Transverse colon (tissue), 4 donors: ENCODE results near the gene SMAD1. TPM values are rescaled to one million over a fixed set of nuclear protein-coding genes. Genes with fewer than 3 reads are reported as not detected.

ENCODE experiments used
- DNase-seq: peaks from one replicate; pipeline ENCODE4 v3.0.0-alpha.2; 2019
- H3K27ac ChIP-seq, 4 donors: fragments of 200-600 bp; sonication (generic); 2 replicates each; pipeline ENCODE4 v1.5.1; 2016 to 2018; ENCODE audit warnings: inconsistent platforms in 4 of 4
- H3K27me3 ChIP-seq: fragments of 200-600 bp; sonication (generic); 2 replicates; pipeline ENCODE4 v1.5.1; 2017; ENCODE audit warnings: inconsistent platforms
- H3K36me3 ChIP-seq, 4 donors: fragments of 200-600 bp; sonication (generic); 2 replicates each; pipeline ENCODE4 v1.5.1; 2017 to 2019; ENCODE audit warnings: inconsistent platforms in 4 of 4
- H3K4me1 ChIP-seq, 4 donors: fragments of 200-600 bp; sonication (generic); 2 replicates each; pipeline ENCODE4 v1.5.1; 2017 to 2020; ENCODE audit warnings: inconsistent platforms in 4 of 4
- H3K4me3 ChIP-seq, 4 donors: fragments of 200-600 bp; sonication (generic); 1 replicate in 1 of 4; 2 replicates in 3 of 4; pipeline versions ENCODE4 v1.5.1 to v1.6.1; 2017 to 2019; ENCODE audit warnings: inconsistent platforms in 4 of 4
- H3K9me3 ChIP-seq, 2 donors: fragments of 200-600 bp; sonication (generic); 2 replicates each; pipeline ENCODE4 v1.5.1; 2017 to 2019; ENCODE audit warnings: inconsistent platforms in 2 of 2
- CTCF ChIP-seq, 5 experiments: fragments of 200-600 bp in 3 of 5; fragments of 450-650 bp in 2 of 5; sonication (generic) in 3 of 5; IDR thresholded peaks; 1 replicate in 2 of 5; 2 replicates in 3 of 5; pipeline ENCODE4 v1.5.1; 2016 to 2017; ENCODE audit warnings: antibody characterized with exemption in 5 of 5, inconsistent platforms in 3 of 5, mild to moderate bottlenecking in 2 of 5, moderate library complexity in 1 of 5
- EP300 ChIP-seq: sonication (generic); formaldehyde crosslinking; IDR thresholded peaks from one replicate; pipeline ENCODE4 v1.6.1; 2017; ENCODE audit warnings: antibody characterized with exemption, low read depth
- POLR2A ChIP-seq: fragments of 450-650 bp; IDR thresholded peaks from one replicate; pipeline ENCODE4 v1.6.1; 2016; ENCODE audit warnings: antibody characterized with exemption, mild to moderate bottlenecking, moderate library complexity
- POLR2AphosphoS5 ChIP-seq, 3 donors: sonication (generic); formaldehyde crosslinking; IDR thresholded peaks; one replicate each; pipeline ENCODE4 v1.6.1; 2016; ENCODE audit warnings: antibody characterized with exemption in 3 of 3
- WGBS, 2 donors: methylation state at CpG; one replicate each; pipeline ENCODE4 v1.1.5; 2018; ENCODE audit warnings: low coverage in 1 of 2; 5-methylcytosine and 5-hydroxymethylcytosine counted together
- in situ Hi-C, 4 donors: fragments of 200-750 bp; cut with MboI; loops; one replicate each; pipeline versions ENCODE4 v1.15.0 to v1.15.1; 2017; ENCODE audit warnings: low sequenced_read_pairs in 3 of 4, low pct_ligation_motif_present in 1 of 4, low pct_unique_long_range_greater_than_20kb in 1 of 4
- intact Hi-C: fragments of 100-400 bp; cut with DNase I; formaldehyde crosslinking; loops from one replicate; pipeline ENCODE4 v1.15.1; 2023; ENCODE audit warnings: low total_unique reads
- total RNA-seq, 4 donors: library from RNA; depleted of rRNA; stranded (reverse); fragments of >200 nt; gene quantifications; one replicate each; pipeline ENCODE4 v1.1.0, GENCODE V29; 2016

SMAD1 gene
- total RNA-seq, 4 donors from 2014 or later: 42.9 to 65.1 (median 46.5) TPM

DNA sequence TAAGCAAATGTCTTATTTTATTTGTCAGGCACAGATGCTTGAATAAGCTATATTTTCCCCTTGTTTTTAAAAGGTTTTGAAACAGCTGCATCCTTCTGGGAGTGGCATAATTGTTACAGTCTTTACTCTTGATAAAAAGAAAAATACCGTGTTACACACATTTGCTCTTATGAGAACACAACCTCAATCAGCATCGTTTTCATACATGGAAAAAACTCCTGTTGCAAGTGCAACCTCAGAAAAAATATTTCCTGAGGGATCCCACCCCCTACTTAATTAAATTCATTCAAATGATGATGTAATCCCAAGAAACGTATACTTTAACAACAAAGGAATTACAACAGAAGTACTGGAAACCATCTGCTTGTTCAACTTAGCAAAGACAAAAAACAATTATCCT lies 58.6 kb downstream of the SMAD1 start:
- in situ Hi-C loops: no loop called here
- Histone ChIP-seq H3K4me3 (no peak overlapping the region), H3K4me1 (peaks cover 4 to 17% (median 14%) of the 10 kb centered on the region in 4 donors), H3K36me3 (no peaks in the 10 kb centered on the region), H3K27ac (no peak overlapping the region), H3K27me3 (no peaks in the 10 kb centered on the region), H3K9me3 (no peaks in the 10 kb centered on the region)
- intact Hi-C loops: no loop called here
- WGBS, 2 donors: 51 to 55% methylated on average over 3 of the region's 3 CpGs
- TF ChIP-seq POLR2AphosphoS5 (IDR thresholded peaks at IDR 0.05) (no peak), POLR2A (no peak), EP300 (no peak), CTCF (IDR thresholded peaks at IDR 0.05) (no peak)
- no peak for DNase-seq

GRCh38 chr4:145541346-145541745 lies 59.7 kb downstream of the SMAD1 start:
- H3K36me3 ChIP-seq: no peaks in the 10 kb centered on the region
- DNase-seq: no peak
- H3K4me3 ChIP-seq: no peak overlapping the region
- in situ Hi-C loops (no loop called here), intact Hi-C loops (no loop called here)
- H3K27me3 ChIP-seq: no peaks in the 10 kb centered on the region
- 60 to 79% methylated on average over 1 to 4 of the region's 4 CpGs for WGBS, 2 donors
- TF ChIP-seq POLR2AphosphoS5 (IDR thresholded peaks at IDR 0.05) (no peak), CTCF (IDR thresholded peaks at IDR 0.05) (no peak), EP300 (no peak), POLR2A (no peak)
- H3K9me3 ChIP-seq: no peaks in the 10 kb centered on the region
- H3K27ac ChIP-seq: no peak overlapping the region
- H3K4me1 ChIP-seq: peaks cover 9 to 27% (median 23%) of the 10 kb centered on the region in 4 donors

DNA sequence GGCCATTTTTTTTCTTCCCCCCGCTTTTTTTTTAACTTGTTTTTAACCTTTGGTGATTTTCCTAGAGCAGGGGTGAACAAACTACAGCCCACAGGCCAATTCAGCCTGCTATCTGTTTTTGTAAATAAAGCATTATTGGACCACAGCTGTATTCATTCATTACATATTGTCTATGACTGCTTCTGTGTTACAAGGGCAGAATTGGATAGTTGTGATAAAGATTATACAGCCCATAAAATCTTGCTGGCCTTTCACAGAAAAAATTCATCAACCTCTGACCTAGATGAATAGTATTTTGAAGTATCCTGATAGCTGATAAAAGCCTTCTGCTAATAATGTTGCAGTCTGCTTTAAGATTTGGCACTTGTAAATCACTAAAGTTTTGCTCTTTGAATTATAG lies 63.4 kb downstream of the SMAD1 start:
- peaks cover 11 to 24% (median 23%) of the 10 kb centered on the region in 4 donors for H3K4me1 ChIP-seq
- DNase-seq: no peak
- TF ChIP-seq CTCF (IDR thresholded peaks at IDR 0.05): no peak
- no peak for TF ChIP-seq POLR2AphosphoS5 (IDR thresholded peaks at IDR 0.05)
- TF ChIP-seq EP300: no peak
- H3K27me3 ChIP-seq: no peaks in the 10 kb centered on the region
- H3K36me3 ChIP-seq: no peaks in the 10 kb centered on the region
- H3K27ac ChIP-seq: peak overlapping the region; percentile 4 to 64 (median 58)
- intact Hi-C loops: loop anchor here (5.0 kb wide), 1 partner anchor 63 kb away; the partner anchor contains the start of gene SMAD1
- WGBS, 2 donors: 10 to 44% methylated on average over 1 of the region's 1 CpG
- no peaks in the 10 kb centered on the region for H3K9me3 ChIP-seq
- in situ Hi-C loops: no loop called here
- no peak overlapping the region for H3K4me3 ChIP-seq

- Histone ChIP-seq H3K27ac (peak overlapping the region; percentile 55 to 64 (median 60)), H3K4me1 (peaks cover 11 to 24% (median 23%) of the 10 kb centered on the region in 4 donors), H3K27me3 (no peaks in the 10 kb centered on the region), H3K9me3 (no peaks in the 10 kb centered on the region), H3K4me3 (no peak overlapping the region), H3K36me3 (no peaks in the 10 kb centered on the region)
- TF ChIP-seq EP300 (no peak), CTCF (IDR thresholded peaks at IDR 0.05) (no peak), POLR2AphosphoS5 (IDR thresholded peaks at IDR 0.05) (peak in 2 of 3 donors; percentile 80 to 84), POLR2A (no peak)
- in situ Hi-C loops: no loop called here
- intact Hi-C loops: loop anchor here (5.0 kb wide), 1 partner anchor 63 kb away; the partner anchor contains the start of gene SMAD1
- peak; percentile 19 for DNase-seq
Measured at GRCh38 chr4:145545538-145546174, 64.0 kb downstream of the SMAD1 start.
